NCI-H510A (cell line): Measurements from ENCODE around the gene TRAF3.
"Not testable (repeated sequence)": the region's sequence is repeated elsewhere in the genome, so short reads cannot be mapped to it uniquely, and the experiment has no call there.

Experiments
- DNase-seq: peaks from one replicate; lab custom pipeline; 2025; lab: John Stamatoyannopoulos, UW

The TRAF3 gene

GRCh38 chr14:102807013-102807406 is 29.8 kb downstream of the TRAF3 start:
- no peak for DNase-seq

- no peak for DNase-seq
These were observed 32.6 kb downstream of the TRAF3 start for GRCh38 chr14:102809870-102810269.

GRCh38 chr14:102810523-102810922 is 33.3 kb downstream of the TRAF3 start:
- DNase-seq, result no peak

- DNase-seq, result no peak
These were observed 34.2 kb downstream of the TRAF3 start for GRCh38 chr14:102811254-102811963.

GRCh38 chr14:102811971-102812370 is 34.7 kb downstream of the TRAF3 start:
- no peak for DNase-seq

GRCh38 chr14:102813691-102814090 is 36.4 kb downstream of the TRAF3 start:
- no peak for DNase-seq

GRCh38 chr14:102817318-102817717 is 40.1 kb downstream of the TRAF3 start:
- DNase-seq, result no peak

- DNase-seq, result no peak
These were observed 41.0 kb downstream of the TRAF3 start for GRCh38 chr14:102817942-102818940.

- peak; percentile 28 for DNase-seq
These were observed 42.0 kb downstream of the TRAF3 start for GRCh38 chr14:102819176-102819628.

GRCh38 chr14:102819747-102820330 is 42.6 kb downstream of the TRAF3 start:
- no peak for DNase-seq

GRCh38 chr14:102821252-102821651 is 44.0 kb downstream of the TRAF3 start:
- no peak for DNase-seq

GRCh38 chr14:102822311-102822863 is 45.1 kb downstream of the TRAF3 start:
- DNase-seq, result no peak

- not testable (repeated sequence) for DNase-seq
These were observed 45.6 kb downstream of the TRAF3 start for GRCh38 chr14:102822887-102823286.

- no peak for DNase-seq
These were observed 46.3 kb downstream of the TRAF3 start for GRCh38 chr14:102823546-102823945.

- DNase-seq, result no peak
These were observed 47.6 kb downstream of the TRAF3 start for GRCh38 chr14:102824832-102825231.

- no peak for DNase-seq
These were observed 48.3 kb downstream of the TRAF3 start for GRCh38 chr14:102825307-102826095.

- DNase-seq, result no peak
These were observed 48.9 kb downstream of the TRAF3 start for GRCh38 chr14:102826161-102826560.

GRCh38 chr14:102826751-102827675 is 49.8 kb downstream of the TRAF3 start:
- no peak for DNase-seq

- DNase-seq, result no peak
These were observed 50.5 kb downstream of the TRAF3 start for GRCh38 chr14:102827716-102828115.

GRCh38 chr14:102828151-102828550 is 50.9 kb downstream of the TRAF3 start:
- no peak for DNase-seq
